ENCODE results near the gene NISCH.

The NISCH gene

GRCh38 chr3:52473026-52473425, 17.6 kb downstream of the NISCH start:
- Histone ChIP-seq H3K9me3 (ENCODE audit: insufficient read depth, low read depth, low read length) (no peaks in the 10 kb centered on the region), H3K36me3 (ENCODE audit: insufficient read depth, low read length) (peaks cover 69% of the 10 kb centered on the region; the same call in 1 of the 2 replicates), H3K27me3 (ENCODE audit: insufficient read depth, low read length, poor library complexity, severe bottlenecking) (no peaks in the 10 kb centered on the region), H3K4me2 (ENCODE audit: low read depth, low read length, poor library complexity, severe bottlenecking) (no peak overlapping the region), H3K9me2 (replicated peaks; ENCODE audit: low read depth, low read length) (no peaks in the 10 kb centered on the region), H3F3A (ENCODE audit: low read depth) (no peaks in the 10 kb centered on the region), H4K20me1 (ENCODE audit: insufficient read depth, low read length, poor library complexity, severe bottlenecking) (no peaks in the 10 kb centered on the region), H3K4me1 (ENCODE audit: insufficient read depth, low read length, poor library complexity, severe bottlenecking) (no peaks in the 10 kb centered on the region), H2AFZ (ENCODE audit: low read length) (no peak overlapping the region), H3K4me3 (ENCODE audit: low read length, poor library complexity, severe bottlenecking) (no peak overlapping the region), H3K9ac (ENCODE audit: low read depth, low read length, poor library complexity, severe bottlenecking) (no peak overlapping the region), H3K79me2 (ENCODE audit: insufficient read depth, low read length) (peaks cover 5% of the 10 kb centered on the region; the same call in 1 of the 2 replicates)
- TF ChIP-seq EZH2phosphoT487 (IDR thresholded peaks at IDR 0.05; ENCODE audit: borderline replicate concordance) (no peak), CTCF (conservative IDR thresholded peaks at IDR 0.05; ENCODE audit: low read length) (no peak)

GRCh38 chr3:52477076-52477795, 21.8 kb downstream of the NISCH start:
- no peak for TF ChIP-seq EZH2phosphoT487 (IDR thresholded peaks at IDR 0.05; ENCODE audit: borderline replicate concordance)
- no peak for TF ChIP-seq CTCF (conservative IDR thresholded peaks at IDR 0.05; ENCODE audit: low read length)
- no peaks in the 10 kb centered on the region for H4K20me1 ChIP-seq (ENCODE audit: insufficient read depth, low read length, poor library complexity, severe bottlenecking)
- peaks cover 95% of the 10 kb centered on the region for H3K36me3 ChIP-seq (ENCODE audit: insufficient read depth, low read length)

GRCh38 chr3:52477796-52478095, 22.3 kb downstream of the NISCH start:
- Histone ChIP-seq H3F3A (ENCODE audit: low read depth) (no peaks in the 10 kb centered on the region), H3K27me3 (ENCODE audit: insufficient read depth, low read length, poor library complexity, severe bottlenecking) (no peaks in the 10 kb centered on the region), H3K4me1 (ENCODE audit: insufficient read depth, low read length, poor library complexity, severe bottlenecking) (no peaks in the 10 kb centered on the region), H2AFZ (ENCODE audit: low read length) (no peak overlapping the region), H3K79me2 (ENCODE audit: insufficient read depth, low read length) (no peaks in the 10 kb centered on the region), H4K20me1 (ENCODE audit: insufficient read depth, low read length, poor library complexity, severe bottlenecking) (no peaks in the 10 kb centered on the region), H3K9ac (ENCODE audit: low read depth, low read length, poor library complexity, severe bottlenecking) (no peak overlapping the region), H3K4me3 (ENCODE audit: low read length, poor library complexity, severe bottlenecking) (no peak overlapping the region), H3K36me3 (ENCODE audit: insufficient read depth, low read length) (peaks cover 95% of the 10 kb centered on the region), H3K9me2 (replicated peaks; ENCODE audit: low read depth, low read length) (no peaks in the 10 kb centered on the region), H3K4me2 (ENCODE audit: low read depth, low read length, poor library complexity, severe bottlenecking) (no peak overlapping the region), H3K9me3 (ENCODE audit: insufficient read depth, low read depth, low read length) (no peaks in the 10 kb centered on the region)
- TF ChIP-seq CTCF (conservative IDR thresholded peaks at IDR 0.05; ENCODE audit: low read length) (no peak), EZH2phosphoT487 (IDR thresholded peaks at IDR 0.05; ENCODE audit: borderline replicate concordance) (no peak)

More at GRCh38 chr3:52477076-52477795, 21.8 kb downstream of the NISCH start:
- no peaks in the 10 kb centered on the region for H3K9me2 ChIP-seq (replicated peaks; ENCODE audit: low read depth, low read length)
- H3K4me3 ChIP-seq (ENCODE audit: low read length, poor library complexity, severe bottlenecking) = no peak overlapping the region
- no peak overlapping the region for H3K9ac ChIP-seq (ENCODE audit: low read depth, low read length, poor library complexity, severe bottlenecking)
- H3K79me2 ChIP-seq (ENCODE audit: insufficient read depth, low read length) = no peaks in the 10 kb centered on the region
- H3K27me3 ChIP-seq (ENCODE audit: insufficient read depth, low read length, poor library complexity, severe bottlenecking) = no peaks in the 10 kb centered on the region
- H2AFZ ChIP-seq (ENCODE audit: low read length) = no peak overlapping the region
- no peaks in the 10 kb centered on the region for H3K9me3 ChIP-seq (ENCODE audit: insufficient read depth, low read depth, low read length)
- H3K4me2 ChIP-seq (ENCODE audit: low read depth, low read length, poor library complexity, severe bottlenecking) = no peak overlapping the region
- H3F3A ChIP-seq (ENCODE audit: low read depth) = no peaks in the 10 kb centered on the region
- H3K4me1 ChIP-seq (ENCODE audit: insufficient read depth, low read length, poor library complexity, severe bottlenecking) = no peaks in the 10 kb centered on the region
